GM19025 (cell line): ENCODE results near the gene BTBD6.

Source experiments
- ATAC-seq: cut with Tn5 transposase; IDR thresholded peaks from one replicate; pipeline ENCODE4 v1.9.1; 2021; ENCODE audit warnings: mild to moderate bottlenecking, low read depth, moderate library complexity; ENCODE audit not compliant: unreplicated experiment

BTBD6 gene

GRCh38 chr14:105210266-105211025 lies 37.9 kb upstream of the BTBD6 start:
- ATAC-seq: no peak

GRCh38 chr14:105211086-105211757 lies 37.1 kb upstream of the BTBD6 start:
- ATAC-seq: no peak

- ATAC-seq: no peak
Observed at GRCh38 chr14:105211758-105212089, 36.6 kb upstream of the BTBD6 start.

- no peak for ATAC-seq
Observed at GRCh38 chr14:105212541-105213300, 35.6 kb upstream of the BTBD6 start.

GRCh38 chr14:105213361-105213760 lies 35.0 kb upstream of the BTBD6 start:
- no peak for ATAC-seq

GRCh38 chr14:105214324-105214915 lies 33.9 kb upstream of the BTBD6 start:
- no peak for ATAC-seq

GRCh38 chr14:105215602-105216001 lies 32.7 kb upstream of the BTBD6 start:
- ATAC-seq: no peak

GRCh38 chr14:105216490-105217247 lies 31.7 kb upstream of the BTBD6 start:
- ATAC-seq: no peak

- no peak for ATAC-seq
Observed at GRCh38 chr14:105217774-105218173, 30.6 kb upstream of the BTBD6 start.

- ATAC-seq: no peak
Observed at GRCh38 chr14:105218611-105219010, 29.7 kb upstream of the BTBD6 start.

GRCh38 chr14:105219043-105219612 lies 29.2 kb upstream of the BTBD6 start:
- no peak for ATAC-seq

GRCh38 chr14:105219753-105220152 lies 28.6 kb upstream of the BTBD6 start:
- ATAC-seq: no peak

- no peak for ATAC-seq
Observed at GRCh38 chr14:105220699-105221597, 27.4 kb upstream of the BTBD6 start.

- no peak for ATAC-seq
Observed at GRCh38 chr14:105221598-105222178, 26.6 kb upstream of the BTBD6 start.

GRCh38 chr14:105223260-105223659 lies 25.1 kb upstream of the BTBD6 start:
- no peak for ATAC-seq

- no peak for ATAC-seq
Observed at GRCh38 chr14:105223770-105224544, 24.4 kb upstream of the BTBD6 start.

- no peak for ATAC-seq
Observed at GRCh38 chr14:105224845-105225570, 23.3 kb upstream of the BTBD6 start.
